ENCODE measurements around the gene KIF26B. TPM values are rescaled to one million over a fixed set of nuclear protein-coding genes. Genes with fewer than 3 reads are reported as not detected.
"Not testable (repeated sequence)": the region's sequence is repeated elsewhere in the genome, so short reads cannot be mapped to it uniquely, and the experiment has no call there.

KIF26B gene
- total RNA-seq, 1 experiment from 2014 or later: 2.3 TPM

DNA sequence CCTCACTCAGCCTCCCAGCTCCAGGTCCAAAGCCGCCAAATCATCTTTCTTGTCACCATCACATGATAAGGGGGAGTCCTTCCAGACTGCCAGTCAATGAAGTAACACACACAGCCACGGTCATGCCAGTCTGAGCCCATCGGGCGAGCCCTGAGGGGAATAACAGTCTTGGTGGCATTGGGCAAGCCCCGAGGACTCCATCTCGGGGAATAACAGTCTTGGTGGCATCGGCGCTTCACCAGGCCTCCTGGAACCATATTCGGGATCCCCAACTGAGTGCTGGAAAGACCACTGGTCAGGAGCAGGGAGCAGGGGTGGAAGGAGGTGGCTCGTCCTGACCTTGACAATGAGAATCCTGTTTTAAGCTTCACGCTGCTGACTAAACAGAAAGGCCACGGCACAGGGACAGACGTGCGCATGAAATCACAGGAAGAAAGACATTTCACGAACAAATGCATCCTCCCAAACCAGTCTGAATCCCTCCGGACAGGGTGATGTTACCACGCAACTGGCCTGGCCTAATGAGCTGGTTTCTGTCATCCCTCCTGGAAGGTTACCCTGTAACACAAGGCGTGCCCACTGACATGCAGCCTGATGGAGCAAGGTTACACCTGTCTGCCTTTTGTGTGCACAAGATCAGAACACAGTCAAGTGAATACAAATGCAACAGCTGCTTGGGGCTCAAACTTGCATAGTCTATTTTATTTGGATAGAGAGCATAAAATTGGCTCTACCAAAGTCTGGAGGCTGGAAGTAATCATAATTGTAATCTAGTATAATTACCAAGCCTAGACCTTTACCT, 517.4 kb downstream of the KIF26B start:
- H3K79me2 ChIP-seq (ENCODE audit: low read length): peaks cover 9% of the 10 kb centered on the region
- H3K4me1 ChIP-seq (ENCODE audit: low read length): peaks cover 78% of the 10 kb centered on the region
- no peaks in the 10 kb centered on the region for H3K9me2 ChIP-seq (replicated peaks; ENCODE audit: insufficient read depth, low read length)
- H3K27ac ChIP-seq (ENCODE audit: low read length): peak overlapping the region; percentile 100
- H2AFZ ChIP-seq (ENCODE audit: low read length): no peak overlapping the region
- peak overlapping the region; percentile 30 for H3K9ac ChIP-seq (ENCODE audit: low read length)
- H3K4me2 ChIP-seq (ENCODE audit: low read depth, low read length, poor library complexity, severe bottlenecking): peak overlapping the region; percentile 77
- H3K9me3 ChIP-seq (ENCODE audit: low read length): no peaks in the 10 kb centered on the region
- no peaks in the 10 kb centered on the region for H4K20me1 ChIP-seq (ENCODE audit: insufficient read depth, low read depth, low read length)
- no peaks in the 10 kb centered on the region for H3K27me3 ChIP-seq (ENCODE audit: low read length)
- peak overlapping the region; percentile 10; the same call in 1 of the 2 replicates for H3K4me3 ChIP-seq (ENCODE audit: low read length)
- peaks cover 24% of the 10 kb centered on the region for H3K36me3 ChIP-seq (ENCODE audit: insufficient read depth, low read length)
- DNase-seq: peak; percentile 55

DNA sequence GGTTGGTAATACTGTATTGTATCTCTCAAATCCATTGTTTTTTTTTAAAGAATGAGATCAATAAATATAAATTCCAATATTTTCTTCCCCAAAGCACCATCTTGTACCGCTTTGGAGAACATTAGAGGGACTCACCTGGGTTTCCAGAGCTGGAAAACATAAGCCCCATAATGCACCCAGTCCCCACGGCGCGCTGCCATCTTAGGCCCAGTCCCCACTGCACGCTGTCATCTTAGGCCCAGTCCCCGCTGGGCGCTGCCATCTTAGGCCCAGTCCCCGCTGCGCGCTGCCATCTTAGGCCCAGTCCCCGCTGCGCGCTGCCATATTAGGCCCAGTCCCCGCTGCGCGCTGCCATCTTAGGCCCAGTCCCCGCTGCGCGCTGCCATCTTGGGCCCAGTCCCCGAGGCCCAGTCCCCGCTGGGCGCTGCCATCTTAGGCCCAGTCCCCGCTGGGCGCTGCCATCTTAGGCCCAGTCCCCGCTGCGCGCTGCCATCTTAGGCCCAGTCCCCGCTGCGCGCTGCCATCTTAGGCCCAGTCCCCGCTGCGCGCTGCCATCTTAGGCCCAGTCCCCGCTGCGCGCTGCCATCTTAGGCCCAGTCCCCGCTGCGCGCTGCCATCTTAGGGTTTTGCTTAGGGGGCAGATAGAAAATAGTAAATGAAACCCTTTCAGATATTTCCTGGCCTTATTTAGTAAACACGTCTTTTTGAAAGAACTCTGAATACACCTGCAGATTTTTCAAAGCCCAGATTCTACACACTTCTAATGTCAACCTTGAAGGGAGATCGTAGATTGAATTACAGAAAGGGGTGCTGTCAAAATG, 518.3 kb downstream of the KIF26B start:
- H2AFZ ChIP-seq (ENCODE audit: low read length); H3K9me2 ChIP-seq (replicated peaks; ENCODE audit: insufficient read depth, low read length); H3K27me3 ChIP-seq (ENCODE audit: low read length); H3K79me2 ChIP-seq (ENCODE audit: low read length); H4K20me1 ChIP-seq (ENCODE audit: insufficient read depth, low read depth, low read length); DNase-seq; H3K9me3 ChIP-seq (ENCODE audit: low read length): not testable (repeated sequence)
- peak overlapping the region; percentile 75 for H3K9ac ChIP-seq (ENCODE audit: low read length)
- H3K4me2 ChIP-seq (ENCODE audit: low read depth, low read length, poor library complexity, severe bottlenecking): peak overlapping the region; percentile 77
- peaks cover 20% of the 10 kb centered on the region for H3K36me3 ChIP-seq (ENCODE audit: insufficient read depth, low read length)
- H3K27ac ChIP-seq (ENCODE audit: low read length): peak overlapping the region; percentile 100
- peak overlapping the region; percentile 56 for H3K4me3 ChIP-seq (ENCODE audit: low read length)
- H3K4me1 ChIP-seq (ENCODE audit: low read length): peaks cover 86% of the 10 kb centered on the region

DNA sequence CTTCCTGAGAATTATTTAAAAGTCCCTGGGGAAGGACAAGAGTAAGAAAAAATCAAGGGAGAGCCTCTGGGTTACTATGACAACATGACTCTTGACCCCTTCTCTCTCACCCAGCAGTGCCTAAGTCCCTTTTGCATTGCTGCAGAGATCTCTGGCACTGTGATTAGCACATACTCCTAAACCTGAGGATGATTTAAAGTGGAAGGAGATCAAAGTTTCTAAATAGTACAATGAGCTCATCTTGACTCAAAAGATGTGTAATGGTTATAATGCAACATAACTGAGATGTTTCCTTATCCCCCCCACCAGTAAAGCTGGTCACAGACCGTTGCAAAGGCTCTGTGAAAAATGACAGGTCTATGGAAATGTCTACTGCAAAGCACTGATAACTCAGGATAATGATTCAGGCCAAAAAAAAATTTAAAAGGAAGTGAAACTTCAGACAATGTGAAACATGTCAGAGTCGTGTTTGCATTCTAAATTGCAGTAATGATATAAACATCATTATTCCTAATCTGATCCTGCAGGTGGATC, 519.2 kb downstream of the KIF26B start:
- H3K4me2 ChIP-seq (ENCODE audit: low read depth, low read length, poor library complexity, severe bottlenecking): peak overlapping the region; percentile 77
- no peaks in the 10 kb centered on the region for H3K9me2 ChIP-seq (replicated peaks; ENCODE audit: insufficient read depth, low read length)
- H2AFZ ChIP-seq (ENCODE audit: low read length): no peak overlapping the region
- peak overlapping the region; percentile 75 for H3K9ac ChIP-seq (ENCODE audit: low read length)
- peaks cover 94% of the 10 kb centered on the region for H3K4me1 ChIP-seq (ENCODE audit: low read length)
- H3K4me3 ChIP-seq (ENCODE audit: low read length): peak overlapping the region; percentile 56
- H3K27ac ChIP-seq (ENCODE audit: low read length): peak overlapping the region; percentile 100
- H3K9me3 ChIP-seq (ENCODE audit: low read length): no peaks in the 10 kb centered on the region
- no peaks in the 10 kb centered on the region for H3K27me3 ChIP-seq (ENCODE audit: low read length)
- no peaks in the 10 kb centered on the region for H4K20me1 ChIP-seq (ENCODE audit: insufficient read depth, low read depth, low read length)
- peak; percentile 98 for DNase-seq
- peaks cover 9% of the 10 kb centered on the region for H3K79me2 ChIP-seq (ENCODE audit: low read length)
- H3K36me3 ChIP-seq (ENCODE audit: insufficient read depth, low read length): peaks cover 18% of the 10 kb centered on the region

DNA sequence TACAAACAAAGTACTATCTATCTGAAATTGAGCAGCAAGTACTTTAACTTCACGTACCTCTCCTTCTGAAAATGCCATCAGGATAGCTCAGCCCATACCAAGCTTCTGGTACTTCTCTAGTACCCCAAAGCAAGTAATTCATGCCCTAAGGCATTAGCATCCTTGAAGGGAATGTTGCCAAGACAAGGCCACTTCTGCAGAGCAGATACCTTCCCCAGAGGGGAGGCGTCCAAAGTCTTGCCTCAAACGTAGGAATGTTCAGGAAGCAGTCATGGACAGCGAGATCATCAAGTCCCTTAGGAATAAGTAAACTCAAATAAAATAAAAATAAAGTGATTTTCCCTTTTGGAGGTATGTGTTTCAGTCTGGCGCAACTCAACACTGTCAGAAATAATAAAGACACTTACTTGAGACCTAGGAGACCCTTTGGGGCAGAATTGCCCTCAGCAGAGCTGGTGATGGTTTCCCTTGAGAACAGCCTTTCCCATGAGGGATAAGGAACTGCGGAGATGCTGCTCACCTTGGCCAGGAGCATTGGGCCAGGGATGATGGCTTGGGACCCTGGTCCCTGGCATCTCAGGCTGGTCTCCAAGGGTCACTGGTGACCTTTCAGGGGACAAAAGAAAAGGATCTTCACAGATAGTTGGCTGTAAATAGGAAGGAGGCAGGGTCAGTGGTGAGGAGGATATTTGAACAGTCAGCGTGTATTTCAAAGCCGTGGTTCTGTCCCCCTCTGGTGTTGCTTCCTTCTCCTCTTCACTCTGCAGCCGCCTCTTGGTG, 522.9 kb downstream of the KIF26B start:
- Histone ChIP-seq H4K20me1 (ENCODE audit: insufficient read depth, low read depth, low read length) (no peaks in the 10 kb centered on the region), H3K36me3 (ENCODE audit: insufficient read depth, low read length) (peaks cover 3% of the 10 kb centered on the region; the same call in 1 of the 2 replicates), H3K9me2 (replicated peaks; ENCODE audit: insufficient read depth, low read length) (no peaks in the 10 kb centered on the region), H3K27ac (ENCODE audit: low read length) (peak overlapping the region; percentile 100), H3K9ac (ENCODE audit: low read length) (peak overlapping the region; percentile 17; the same call in 1 of the 2 replicates), H2AFZ (ENCODE audit: low read length) (no peak overlapping the region), H3K27me3 (ENCODE audit: low read length) (no peaks in the 10 kb centered on the region), H3K9me3 (ENCODE audit: low read length) (no peaks in the 10 kb centered on the region), H3K4me2 (ENCODE audit: low read depth, low read length, poor library complexity, severe bottlenecking) (peak overlapping the region; percentile 1), H3K4me1 (ENCODE audit: low read length) (peaks cover 88% of the 10 kb centered on the region), H3K79me2 (ENCODE audit: low read length) (0 out of 2 replicates have a peak, but pooled peaks cover under 1% of the 10 kb centered on the region), H3K4me3 (ENCODE audit: low read length) (no peak overlapping the region)
- no peak for DNase-seq

DNA sequence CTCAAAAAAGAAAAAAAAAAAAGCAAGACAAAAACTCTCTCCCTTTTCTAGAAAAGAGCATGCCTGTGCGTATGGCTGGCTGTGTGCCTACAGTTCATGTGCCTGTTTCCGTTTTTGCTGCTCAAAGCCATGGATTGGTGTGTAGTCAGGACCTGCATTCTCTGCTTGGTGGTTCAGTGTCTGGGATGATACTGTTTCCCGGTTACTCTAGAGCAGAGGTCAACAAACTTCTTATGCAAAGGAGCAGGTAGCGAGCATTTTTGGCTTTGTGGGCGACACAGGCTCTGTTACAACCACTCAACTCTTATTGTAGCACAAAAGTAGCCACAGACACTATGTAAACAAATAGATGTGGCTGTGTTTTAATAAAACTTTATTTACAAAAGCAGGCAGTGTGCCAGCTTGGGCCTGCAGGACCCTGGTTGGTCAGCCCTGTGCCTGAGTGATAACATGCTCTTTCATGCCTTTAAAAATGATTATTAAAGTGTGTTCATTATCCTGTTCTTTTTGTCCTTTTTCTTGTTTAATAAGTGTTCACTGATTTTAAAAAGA, 524.2 kb downstream of the KIF26B start:
- H3K79me2 ChIP-seq (ENCODE audit: low read length): no peaks in the 10 kb centered on the region
- H3K4me3 ChIP-seq (ENCODE audit: low read length): no peak overlapping the region

DNA sequence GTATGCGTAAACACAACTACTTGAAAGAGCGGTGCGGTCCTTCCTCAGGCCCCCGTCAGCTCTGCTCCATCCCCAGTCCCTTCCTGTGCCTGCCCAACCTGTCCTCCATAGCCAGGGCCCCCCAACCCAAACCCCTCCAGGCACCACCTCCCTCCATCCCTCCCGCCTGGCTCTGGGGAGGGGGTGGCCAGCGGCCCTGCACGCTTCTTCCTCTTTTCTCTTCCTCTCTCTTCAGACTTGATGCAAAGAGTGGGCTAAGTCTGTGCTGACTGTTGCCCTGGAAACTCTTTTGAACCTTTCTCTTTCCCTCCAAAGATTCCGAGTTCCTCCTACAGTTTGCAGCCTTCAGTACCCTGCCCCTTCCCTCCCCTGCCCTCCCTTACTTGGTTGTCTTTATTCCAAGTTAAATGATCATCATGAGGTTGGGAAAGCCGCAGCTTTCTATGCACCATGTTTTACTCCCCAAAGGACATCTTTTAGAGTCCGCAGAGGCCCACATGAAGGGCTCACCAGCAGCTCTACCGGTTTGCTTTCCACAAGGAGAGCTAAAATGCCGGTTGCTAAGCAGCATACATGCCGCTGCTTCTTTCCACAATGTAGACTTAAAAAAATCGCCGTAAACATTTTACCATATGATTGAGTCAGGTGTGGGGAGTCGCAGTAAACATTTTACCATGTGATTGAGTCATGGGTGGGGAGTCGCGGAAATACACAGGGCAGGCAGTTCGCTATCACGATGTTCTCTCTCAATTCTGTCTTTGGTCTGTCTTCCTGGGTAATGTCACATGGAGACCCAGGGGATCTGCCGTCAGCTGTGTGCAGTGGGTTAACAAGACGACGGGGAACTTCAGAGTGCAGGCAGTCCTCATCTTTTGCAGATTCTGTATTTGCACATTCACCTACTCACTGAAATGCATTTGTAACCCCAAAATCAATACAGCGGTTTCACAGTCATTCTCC, 525.3 kb downstream of the KIF26B start:
- H3K4me2 ChIP-seq (ENCODE audit: low read depth, low read length, poor library complexity, severe bottlenecking): peak overlapping the region; percentile 66
- DNase-seq: peak; percentile 89
- H3K27ac ChIP-seq (ENCODE audit: low read length): peak overlapping the region; percentile 100

More for the DNA sequence above, 524.2 kb downstream of the KIF26B start:
- H3K9ac ChIP-seq (ENCODE audit: low read length): peak overlapping the region; percentile 54
- peak overlapping the region; percentile 34 for H3K4me2 ChIP-seq (ENCODE audit: low read depth, low read length, poor library complexity, severe bottlenecking)
- H3K27me3 ChIP-seq (ENCODE audit: low read length): no peaks in the 10 kb centered on the region
- H3K9me3 ChIP-seq (ENCODE audit: low read length): no peaks in the 10 kb centered on the region
- peak overlapping the region; percentile 100 for H3K27ac ChIP-seq (ENCODE audit: low read length)
- H3K4me1 ChIP-seq (ENCODE audit: low read length): peaks cover 88% of the 10 kb centered on the region
- peak overlapping the region; percentile 51 for H2AFZ ChIP-seq (ENCODE audit: low read length)
- DNase-seq: peak; percentile 84
- H3K36me3 ChIP-seq (ENCODE audit: insufficient read depth, low read length): peaks cover 3% of the 10 kb centered on the region; the same call in 1 of the 2 replicates
- no peaks in the 10 kb centered on the region for H4K20me1 ChIP-seq (ENCODE audit: insufficient read depth, low read depth, low read length)
- no peaks in the 10 kb centered on the region for H3K9me2 ChIP-seq (replicated peaks; ENCODE audit: insufficient read depth, low read length)

More for the DNA sequence above, 525.3 kb downstream of the KIF26B start:
- Histone ChIP-seq H3K27me3 (ENCODE audit: low read length) (no peaks in the 10 kb centered on the region), H3K9me3 (ENCODE audit: low read length) (no peaks in the 10 kb centered on the region), H3K9ac (ENCODE audit: low read length) (peak overlapping the region; percentile 62), H3K36me3 (ENCODE audit: insufficient read depth, low read length) (peaks cover 3% of the 10 kb centered on the region; the same call in 1 of the 2 replicates), H3K4me3 (ENCODE audit: low read length) (peak overlapping the region; percentile 37; the same call in 1 of the 2 replicates), H2AFZ (ENCODE audit: low read length) (no peak overlapping the region), H3K79me2 (ENCODE audit: low read length) (no peaks in the 10 kb centered on the region), H4K20me1 (ENCODE audit: insufficient read depth, low read depth, low read length) (no peaks in the 10 kb centered on the region), H3K4me1 (ENCODE audit: low read length) (peaks cover 78% of the 10 kb centered on the region), H3K9me2 (replicated peaks; ENCODE audit: insufficient read depth, low read length) (no peaks in the 10 kb centered on the region)
